ENCODE results near the gene HAPLN1.
"Not testable (repeated sequence)": the region's sequence is repeated elsewhere in the genome, so short reads cannot be mapped to it uniquely, and the experiment has no call there.

Gene HAPLN1

GRCh38 chr5:83720836-83721537 is at the start of gene HAPLN1:
HAPLN1 (minus strand) TSS chr5:83720855; CDS start chr5:83673523, 47,332 bp downstream.
- DNase-seq: no peak

- no peak for DNase-seq
Measured at GRCh38 chr5:83767409-83767992, 46.8 kb upstream of the HAPLN1 start.

GRCh38 chr5:83764101-83764500 is 43.4 kb upstream of the HAPLN1 start:
- DNase-seq: no peak

GRCh38 chr5:83760579-83760978 is 39.9 kb upstream of the HAPLN1 start:
- DNase-seq: no peak

GRCh38 chr5:83752700-83753099 is 32.0 kb upstream of the HAPLN1 start:
- no peak for DNase-seq

- DNase-seq: no peak
Measured at GRCh38 chr5:83751201-83751600, 30.5 kb upstream of the HAPLN1 start.

- no peak for DNase-seq
Measured at GRCh38 chr5:83750749-83751148, 30.1 kb upstream of the HAPLN1 start.

- no peak for DNase-seq
Measured at GRCh38 chr5:83745816-83746215, 25.2 kb upstream of the HAPLN1 start.

GRCh38 chr5:83744821-83745220 is 24.2 kb upstream of the HAPLN1 start:
- no peak for DNase-seq

GRCh38 chr5:83742089-83742488 is 21.4 kb upstream of the HAPLN1 start:
- no peak for DNase-seq

- DNase-seq: no peak
Measured at GRCh38 chr5:83741571-83741970, 20.9 kb upstream of the HAPLN1 start.

- no peak for DNase-seq
Measured at GRCh38 chr5:83740741-83741140, 20.1 kb upstream of the HAPLN1 start.

GRCh38 chr5:83736169-83736568 is 15.5 kb upstream of the HAPLN1 start:
- not testable (repeated sequence) for DNase-seq

GRCh38 chr5:83735058-83735457 is 14.4 kb upstream of the HAPLN1 start:
- not testable (repeated sequence) for DNase-seq

- no peak for DNase-seq
Measured at GRCh38 chr5:83731638-83732037, 11.0 kb upstream of the HAPLN1 start.

GRCh38 chr5:83729362-83729761 is 8.7 kb upstream of the HAPLN1 start:
- no peak for DNase-seq

GRCh38 chr5:83726912-83727311 is 6.3 kb upstream of the HAPLN1 start:
- DNase-seq: no peak

GRCh38 chr5:83724935-83725334 is 4.3 kb upstream of the HAPLN1 start:
- no peak for DNase-seq

- DNase-seq: no peak
Measured at GRCh38 chr5:83724001-83724400, 3.3 kb upstream of the HAPLN1 start.

GRCh38 chr5:83723031-83723430 is 2.4 kb upstream of the HAPLN1 start:
- DNase-seq: no peak

- DNase-seq: peak; percentile 39
Measured at GRCh38 chr5:83721953-83722901, 1.6 kb upstream of the HAPLN1 start.

- DNase-seq: no peak
Measured at GRCh38 chr5:83718936-83719495, 1.6 kb downstream of the HAPLN1 start.

GRCh38 chr5:83718195-83718825 is 2.3 kb downstream of the HAPLN1 start:
- DNase-seq: peak; percentile 17
